Stomach smooth muscle (tissue), 2 donors: Measurements from ENCODE around the gene STARD5.
A peak's percentile ranks its signal among the peaks of the same experiment; 100 is the strongest.

Experiments used
- H3K27ac ChIP-seq: one replicate; pipeline ENCODE4 v1.7.0; 2013; ENCODE audit warnings: mild to moderate bottlenecking, low read length, inconsistent platforms
- H3K27me3 ChIP-seq, 2 donors: one replicate each; pipeline ENCODE4 v1.7.0; 2013; ENCODE audit warnings: low read length in 2 of 2; ENCODE audit not compliant: insufficient read depth in 2 of 2, control insufficient read depth in 1 of 2
- H3K36me3 ChIP-seq, 2 donors: one replicate each; pipeline ENCODE4 v1.7.0; 2013; ENCODE audit warnings: low read length in 2 of 2; ENCODE audit not compliant: control insufficient read depth in 2 of 2, insufficient read depth in 2 of 2
- H3K4me1 ChIP-seq: one replicate; pipeline ENCODE4 v1.7.0; 2013; ENCODE audit warnings: low read length; ENCODE audit not compliant: control insufficient read depth, insufficient read depth
- H3K4me3 ChIP-seq, 2 donors: one replicate each; pipeline ENCODE4 v1.7.0; 2013; ENCODE audit warnings: low read length in 2 of 2
- H3K9ac ChIP-seq, 2 donors: one replicate each; pipeline ENCODE4 v1.7.0; 2013; ENCODE audit warnings: low read length in 2 of 2, mild to moderate bottlenecking in 1 of 2
- H3K9me3 ChIP-seq, 2 donors: one replicate each; pipeline ENCODE4 v1.7.0; 2013; ENCODE audit warnings: low read length in 2 of 2; ENCODE audit not compliant: control insufficient read depth in 2 of 2
- donor health status: healthy.
- donor health status: Pancreatic carcinoma.

STARD5 gene

GRCh38 chr15:81312790-81313543, 11.0 kb downstream of the STARD5 start:
- Histone ChIP-seq H3K27me3 (no peaks in the 10 kb centered on the region), H3K4me1 (peaks cover 19% of the 10 kb centered on the region), H3K27ac (peak overlapping the region; percentile 46), H3K9ac (no peak overlapping the region), H3K9me3 (no peaks in the 10 kb centered on the region), H3K36me3 (peaks cover 5 to 17% of the 10 kb centered on the region in 2 donors), H3K4me3 (peak overlapping the region in 1 of 2 donors; percentile 22)

DNA sequence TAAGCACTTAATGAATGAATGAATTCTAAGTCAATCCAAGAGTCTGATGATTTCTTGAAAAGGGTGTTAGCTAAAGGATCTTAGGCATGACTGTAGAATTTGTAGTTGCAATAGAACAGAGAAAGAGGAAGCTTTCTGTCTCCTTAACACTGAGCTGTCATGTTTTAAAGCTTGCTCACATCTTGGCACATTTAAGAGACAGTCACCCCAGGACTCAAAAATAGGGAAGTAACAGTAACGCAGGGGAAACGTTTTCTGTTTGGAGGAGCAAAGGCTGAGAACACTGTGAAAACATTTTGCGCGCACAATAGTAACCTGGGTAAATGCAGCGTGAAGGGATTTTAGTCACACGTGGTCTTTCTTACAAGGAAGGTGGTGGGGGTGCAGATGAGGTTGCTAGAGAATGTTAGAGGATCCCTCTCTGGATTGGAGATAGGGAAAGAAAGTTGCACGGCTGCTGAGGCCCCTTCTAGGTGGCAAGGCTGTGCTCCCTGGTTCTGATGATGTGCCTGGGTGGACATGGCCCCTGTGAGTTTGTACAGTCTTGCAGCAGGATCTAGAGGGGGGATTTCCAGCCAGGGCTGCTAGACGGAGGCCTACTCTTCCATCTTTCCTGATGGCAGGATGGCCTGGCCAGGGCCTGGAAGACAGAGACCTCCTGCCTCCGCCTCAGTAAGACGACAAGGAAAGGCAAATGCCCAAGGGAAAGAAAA, 12.0 kb downstream of the STARD5 start:
- Histone ChIP-seq H3K36me3 (peaks cover 2 to 13% of the 10 kb centered on the region in 2 donors), H3K4me1 (peaks cover 19% of the 10 kb centered on the region), H3K27me3 (no peaks in the 10 kb centered on the region), H3K9ac (no peak overlapping the region), H3K4me3 (no peak overlapping the region), H3K9me3 (no peaks in the 10 kb centered on the region), H3K27ac (peak overlapping the region; percentile 46)

DNA sequence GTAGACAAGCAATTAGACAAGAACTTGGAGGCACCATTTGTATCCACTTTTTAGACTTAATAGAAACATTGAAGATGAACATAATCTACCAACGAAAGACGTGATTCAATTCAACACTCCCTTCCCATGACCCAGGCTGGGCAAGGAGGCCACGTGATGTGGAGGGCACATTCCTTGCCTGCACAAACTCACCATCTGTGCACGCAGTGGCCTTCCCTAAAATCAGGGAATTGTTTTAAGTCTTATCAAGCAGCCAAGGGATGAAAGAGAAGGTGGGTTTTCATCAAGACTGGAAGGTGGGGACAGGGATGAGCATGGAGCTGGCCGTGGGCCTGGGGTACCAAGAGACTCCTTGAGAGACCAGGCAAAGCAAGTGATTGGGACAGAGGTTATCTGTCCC, 13.5 kb downstream of the STARD5 start:
- H3K36me3 ChIP-seq: peaks cover 2 to 14% of the 10 kb centered on the region in 2 donors
- peak overlapping the region; percentile 49 for H3K27ac ChIP-seq
- no peak overlapping the region for H3K9ac ChIP-seq
- H3K4me1 ChIP-seq: peaks cover 19% of the 10 kb centered on the region
- H3K27me3 ChIP-seq: no peaks in the 10 kb centered on the region
- no peaks in the 10 kb centered on the region for H3K9me3 ChIP-seq
- no peak overlapping the region for H3K4me3 ChIP-seq

GRCh38 chr15:81309647-81310450, 14.1 kb downstream of the STARD5 start:
- Histone ChIP-seq H3K27ac (peak overlapping the region; percentile 49), H3K4me1 (peaks cover 19% of the 10 kb centered on the region), H3K9me3 (no peaks in the 10 kb centered on the region), H3K4me3 (no peak overlapping the region), H3K36me3 (peaks cover 2 to 14% of the 10 kb centered on the region in 2 donors), H3K27me3 (no peaks in the 10 kb centered on the region), H3K9ac (no peak overlapping the region)

GRCh38 chr15:81308260-81308659, 15.7 kb downstream of the STARD5 start:
- H3K4me1 ChIP-seq: peaks cover 22% of the 10 kb centered on the region
- H3K4me3 ChIP-seq: no peak overlapping the region
- H3K27ac ChIP-seq: no peak overlapping the region
- H3K27me3 ChIP-seq: no peaks in the 10 kb centered on the region
- H3K9me3 ChIP-seq: no peaks in the 10 kb centered on the region
- no peak overlapping the region for H3K9ac ChIP-seq
- H3K36me3 ChIP-seq: peaks cover 2 to 14% of the 10 kb centered on the region in 2 donors

- Histone ChIP-seq H3K27ac (no peak overlapping the region), H3K4me3 (no peak overlapping the region), H3K36me3 (peaks cover 0 to 13% of the 10 kb centered on the region in 2 donors), H3K4me1 (peaks cover 6% of the 10 kb centered on the region), H3K9me3 (no peaks in the 10 kb centered on the region), H3K9ac (no peak overlapping the region), H3K27me3 (no peaks in the 10 kb centered on the region)
Observed at GRCh38 chr15:81304226-81304625, 19.7 kb downstream of the STARD5 start.

- peaks cover 0 to 11% of the 10 kb centered on the region in 2 donors for H3K36me3 ChIP-seq
- H3K27ac ChIP-seq: peak overlapping the region; percentile 6
- H3K9me3 ChIP-seq: no peaks in the 10 kb centered on the region
- no peak overlapping the region for H3K9ac ChIP-seq
- H3K27me3 ChIP-seq: no peaks in the 10 kb centered on the region
- no peak overlapping the region for H3K4me3 ChIP-seq
- H3K4me1 ChIP-seq: peaks cover 6% of the 10 kb centered on the region
Observed at GRCh38 chr15:81303244-81304225, 20.4 kb downstream of the STARD5 start.

GRCh38 chr15:81302701-81303109, 21.2 kb downstream of the STARD5 start:
- Histone ChIP-seq H3K4me1 (peaks cover 6% of the 10 kb centered on the region), H3K9ac (no peak overlapping the region), H3K36me3 (peaks cover 0 to 8% of the 10 kb centered on the region in 2 donors), H3K27me3 (no peaks in the 10 kb centered on the region), H3K9me3 (no peaks in the 10 kb centered on the region), H3K4me3 (no peak overlapping the region), H3K27ac (peak overlapping the region; percentile 6)

GRCh38 chr15:81301815-81302399, 22.0 kb downstream of the STARD5 start:
- H3K9me3 ChIP-seq: no peaks in the 10 kb centered on the region
- peaks cover 0 to 8% of the 10 kb centered on the region in 2 donors for H3K36me3 ChIP-seq
- no peaks in the 10 kb centered on the region for H3K27me3 ChIP-seq
- H3K27ac ChIP-seq: no peak overlapping the region
- no peak overlapping the region for H3K9ac ChIP-seq
- H3K4me3 ChIP-seq: no peak overlapping the region
- peaks cover 6% of the 10 kb centered on the region for H3K4me1 ChIP-seq
